GM10266 (cell line): ENCODE data around the gene PRKAR2A.

Experiments
- DNase-seq: peaks from one replicate; pipeline ENCODE4 v3.0.0; 2012; ENCODE audit errors: extremely low spot score
- TF ChIP-seq, protein P1 (sequence below): IDR thresholded peaks from 2 replicates; pipeline ENCODE4 v1.5.1; 2012; ENCODE audit warnings: mild to moderate bottlenecking, low read depth; ENCODE audit not compliant: control insufficient read depth, insufficient read depth; ENCODE audit errors: missing control alignments

Gene PRKAR2A

DNA sequence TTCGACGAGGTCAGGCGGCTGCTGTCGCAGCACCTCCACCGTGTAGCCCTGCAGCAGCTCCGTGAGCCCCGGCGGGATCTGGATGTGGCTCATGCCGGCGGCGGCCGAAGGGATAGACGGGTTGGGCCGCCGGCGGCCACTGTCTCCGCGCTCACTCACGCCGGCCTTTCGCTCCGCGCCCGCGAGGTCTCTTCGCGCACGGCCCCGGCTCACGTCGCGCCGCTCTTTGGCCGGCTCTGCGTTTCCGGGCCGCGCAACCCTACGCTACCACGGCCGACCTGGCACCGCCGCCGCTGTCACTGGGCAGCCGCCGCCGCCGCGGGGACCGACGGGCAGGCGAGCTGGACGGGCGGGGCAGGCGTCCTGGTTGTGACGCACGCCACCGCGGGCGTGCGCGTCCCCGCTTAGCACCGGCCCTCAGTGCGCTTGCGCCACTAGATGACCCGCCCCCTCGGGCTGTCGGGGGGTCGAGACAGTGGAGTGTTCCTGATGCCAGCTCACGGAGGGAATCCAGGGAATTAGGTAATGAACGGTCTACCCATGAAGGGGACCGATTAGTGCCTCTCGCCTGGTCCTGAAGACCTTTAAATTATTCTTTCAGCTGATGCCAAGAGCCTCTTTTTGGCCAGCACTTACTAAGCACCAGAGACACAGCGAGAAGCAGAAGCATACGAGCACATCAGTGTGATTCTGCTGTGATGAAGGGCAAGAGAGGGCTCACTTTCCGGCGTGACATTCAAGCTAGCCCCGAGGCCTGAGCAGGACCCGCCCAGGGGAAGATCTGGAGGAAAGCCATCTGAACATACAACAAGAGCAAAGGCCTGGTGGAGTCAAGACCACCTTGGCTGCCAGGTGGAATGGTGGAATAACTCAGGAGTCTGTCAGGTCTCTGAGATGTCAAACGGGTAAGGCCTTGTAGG lies at the start of gene PRKAR2A:
PRKAR2A (minus strand) TSS at position 371 of the 920 bp plus-strand sequence; CDS start at position 93, 278 bp downstream.
- TF ChIP-seq, protein P1, sequence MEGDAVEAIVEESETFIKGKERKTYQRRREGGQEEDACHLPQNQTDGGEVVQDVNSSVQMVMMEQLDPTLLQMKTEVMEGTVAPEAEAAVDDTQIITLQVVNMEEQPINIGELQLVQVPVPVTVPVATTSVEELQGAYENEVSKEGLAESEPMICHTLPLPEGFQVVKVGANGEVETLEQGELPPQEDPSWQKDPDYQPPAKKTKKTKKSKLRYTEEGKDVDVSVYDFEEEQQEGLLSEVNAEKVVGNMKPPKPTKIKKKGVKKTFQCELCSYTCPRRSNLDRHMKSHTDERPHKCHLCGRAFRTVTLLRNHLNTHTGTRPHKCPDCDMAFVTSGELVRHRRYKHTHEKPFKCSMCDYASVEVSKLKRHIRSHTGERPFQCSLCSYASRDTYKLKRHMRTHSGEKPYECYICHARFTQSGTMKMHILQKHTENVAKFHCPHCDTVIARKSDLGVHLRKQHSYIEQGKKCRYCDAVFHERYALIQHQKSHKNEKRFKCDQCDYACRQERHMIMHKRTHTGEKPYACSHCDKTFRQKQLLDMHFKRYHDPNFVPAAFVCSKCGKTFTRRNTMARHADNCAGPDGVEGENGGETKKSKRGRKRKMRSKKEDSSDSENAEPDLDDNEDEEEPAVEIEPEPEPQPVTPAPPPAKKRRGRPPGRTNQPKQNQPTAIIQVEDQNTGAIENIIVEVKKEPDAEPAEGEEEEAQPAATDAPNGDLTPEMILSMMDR: no peak
- DNase-seq: peak; percentile 95

GRCh38 chr3:48896936-48897335 lies 49.3 kb upstream of the PRKAR2A start:
- no peak for DNase-seq
- TF ChIP-seq, protein P1: no peak

DNA sequence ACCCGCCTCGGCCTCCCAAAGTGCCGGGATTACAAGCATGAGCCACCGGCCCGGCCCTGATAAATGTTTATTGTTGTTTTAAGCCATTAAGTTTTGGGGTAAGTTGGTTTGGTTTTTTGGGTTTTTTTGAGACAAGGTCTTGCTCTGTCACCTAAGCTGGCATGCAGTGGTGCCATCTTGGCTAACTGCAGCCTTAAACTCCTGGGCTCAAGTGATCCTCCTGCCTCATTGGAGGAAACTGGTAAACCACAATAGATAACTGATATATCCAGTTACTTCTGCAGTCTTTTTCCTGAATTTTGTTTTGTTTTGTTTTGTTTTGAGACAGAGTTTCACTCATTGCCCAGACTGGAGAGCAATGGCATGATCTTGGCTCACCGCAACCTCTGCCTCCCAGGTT lies 46.8 kb upstream of the PRKAR2A start:
- TF ChIP-seq, protein P1: no peak
- DNase-seq: no peak

DNA sequence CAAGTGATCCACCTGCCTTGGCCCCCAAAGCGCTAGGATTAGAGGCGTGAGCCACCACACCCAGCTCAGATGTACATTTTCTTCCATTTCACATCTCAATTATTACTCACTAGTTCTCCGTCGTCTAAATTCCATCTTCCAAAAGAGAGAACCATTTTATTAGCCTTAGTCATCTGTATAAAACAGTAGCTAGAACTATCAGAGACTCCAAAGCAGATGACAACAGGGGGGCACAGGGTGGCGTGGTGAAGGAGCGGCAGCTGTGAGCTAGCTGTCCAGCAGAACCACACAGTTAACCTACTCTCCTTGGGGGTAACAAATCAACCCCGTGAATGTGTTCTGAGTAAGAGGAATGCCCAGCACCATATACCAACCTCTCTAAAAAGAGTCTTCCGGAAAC lies 43.9 kb upstream of the PRKAR2A start:
- TF ChIP-seq, protein P1: no peak
- DNase-seq: no peak

DNA sequence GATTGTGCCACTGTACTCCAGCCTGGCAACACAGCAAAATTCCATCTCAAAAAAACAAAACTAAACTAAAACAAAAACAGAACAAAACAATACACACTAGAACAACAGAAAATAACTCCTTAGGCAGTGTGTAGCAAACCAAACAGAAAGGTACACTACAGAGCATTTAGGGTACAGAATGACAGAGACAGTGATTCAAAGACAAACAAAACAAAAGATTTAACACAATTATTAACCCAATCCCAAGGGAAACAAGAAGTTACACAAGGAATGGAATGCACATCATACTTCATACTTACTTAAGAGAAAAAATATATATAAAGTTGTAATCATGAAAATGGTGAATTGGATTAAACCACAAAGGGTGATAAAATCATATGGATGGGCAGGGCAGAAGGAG lies 38.1 kb upstream of the PRKAR2A start:
- DNase-seq: no peak
- TF ChIP-seq, protein P1: no peak

- TF ChIP-seq, protein P1: no peak
Observed at GRCh38 chr3:48881652-48882114, 34.0 kb upstream of the PRKAR2A start.

DNA sequence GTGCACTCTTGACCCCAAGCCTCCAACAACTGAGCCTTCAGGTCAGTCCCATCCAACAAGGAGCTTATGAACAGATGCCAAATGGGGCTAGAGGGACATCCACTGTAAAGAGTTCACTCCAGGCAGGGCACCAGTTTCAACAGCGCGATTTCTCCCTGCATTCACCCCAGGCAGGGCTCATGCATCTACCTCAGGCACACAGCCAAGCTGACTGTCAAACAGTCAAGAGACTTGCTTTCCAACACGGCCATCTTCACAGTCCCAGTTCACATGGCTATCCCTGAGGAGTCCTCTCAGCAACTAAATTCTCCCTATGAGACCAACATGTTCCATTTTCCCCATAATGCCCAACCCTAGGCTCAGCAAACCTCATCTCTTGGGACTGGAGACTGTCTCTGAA lies 33.3 kb upstream of the PRKAR2A start:
- no peak for DNase-seq
- TF ChIP-seq, protein P1: no peak

More at GRCh38 chr3:48881652-48882114, 34.0 kb upstream of the PRKAR2A start:
- DNase-seq: no peak
